NB4 (cell line): ENCODE measurements around the gene GALNT15.

Source experiments
- CTCF ChIP-seq: IDR thresholded peaks from one replicate; pipeline ENCODE4 v1.5.1; 2012; ENCODE audit warnings: low read depth, low read length
- MAX ChIP-seq: IDR thresholded peaks from 2 replicates; pipeline ENCODE4 v1.6.1; 2011; ENCODE audit warnings: low read depth, low read length
- MYC ChIP-seq: IDR thresholded peaks from 2 replicates; pipeline ENCODE4 v1.6.1; 2011; ENCODE audit warnings: low read depth, low read length
- POLR2A ChIP-seq: IDR thresholded peaks from 2 replicates; pipeline ENCODE4 v1.6.1; 2011; ENCODE audit warnings: mild to moderate bottlenecking; ENCODE audit not compliant: insufficient read length; ENCODE audit errors: extremely low read depth

- TF ChIP-seq CTCF (no peak), MAX (no peak), POLR2A (no peak), MYC (no peak)
Observed at GRCh38 chr3:16260046-16260445, 85.6 kb downstream of the GALNT15 start.
